Tracheal epithelial cell (primary cell): ENCODE data around the gene MCOLN1. TPM values are rescaled to one million over a fixed set of nuclear protein-coding genes. Genes with fewer than 3 reads are reported as not detected.

Experiments
- total RNA-seq: library from RNA; depleted of rRNA; stranded (reverse); fragments of >200 nt; gene quantifications from 2 replicates; pipeline ENCODE4 v1.2.1, GENCODE V29; 2014

MCOLN1 gene
- total RNA-seq: 1.9 and 5.3 TPM in 2 replicates

DNA sequence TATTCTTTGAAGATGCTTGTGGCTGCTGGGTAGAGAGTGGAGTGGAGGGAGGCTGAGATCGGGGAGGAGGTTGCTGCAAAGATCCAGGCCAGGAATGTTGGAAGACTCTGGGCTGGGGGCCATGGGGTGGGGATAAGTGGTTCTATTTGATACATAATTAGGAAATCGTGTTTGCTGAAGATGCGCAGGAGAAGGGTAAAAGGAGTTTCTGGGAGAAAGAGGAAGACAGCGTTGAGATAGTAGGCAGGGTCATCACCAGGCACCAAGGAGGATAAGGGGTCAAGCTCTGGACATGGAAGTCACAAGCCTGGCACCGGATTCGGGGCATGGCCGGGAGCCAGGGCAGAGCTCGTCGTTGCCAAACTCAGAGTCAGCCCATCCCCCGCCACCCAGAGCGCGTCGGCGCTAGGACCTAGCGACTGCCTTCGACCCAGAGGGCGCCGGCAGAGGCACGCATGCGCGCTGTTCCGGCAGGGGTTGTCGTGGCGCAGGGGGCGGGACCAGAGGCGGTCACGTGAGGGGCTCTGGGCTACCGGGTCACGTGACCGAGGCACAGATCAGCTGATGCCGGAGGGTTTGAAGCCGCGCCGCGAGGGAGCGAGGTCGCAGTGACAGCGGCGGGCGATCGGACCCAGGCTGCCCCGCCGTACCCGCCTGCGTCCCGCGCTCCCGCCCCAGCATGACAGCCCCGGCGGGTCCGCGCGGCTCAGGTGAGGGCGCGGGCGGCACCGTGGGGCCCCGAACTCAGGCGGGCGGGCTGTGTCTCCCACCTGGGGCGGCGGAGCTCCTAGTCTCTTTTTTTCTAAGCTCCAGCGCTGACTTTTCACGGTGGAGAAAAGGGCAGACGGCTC is at the start of gene MCOLN1:
Gene MCOLN1, plus strand, starts transcription at position 553 of the 851 bp plus-strand sequence. Its CDS starts 127 bp downstream, at position 680.

GRCh38 chr19:7488736-7489353 is 33.6 kb upstream of the MCOLN1 start, which contains the start of gene PEX11G:
PEX11G (minus strand) TSS chr19:7489035; CDS start chr19:7489010, 25 bp downstream.

GRCh38 chr19:7515645-7516151 is 6.7 kb upstream of the MCOLN1 start, which contains the start of gene ZNF358:
ZNF358 (plus strand) TSS chr19:7516103; CDS start chr19:7519243, 3,140 bp downstream.

DNA sequence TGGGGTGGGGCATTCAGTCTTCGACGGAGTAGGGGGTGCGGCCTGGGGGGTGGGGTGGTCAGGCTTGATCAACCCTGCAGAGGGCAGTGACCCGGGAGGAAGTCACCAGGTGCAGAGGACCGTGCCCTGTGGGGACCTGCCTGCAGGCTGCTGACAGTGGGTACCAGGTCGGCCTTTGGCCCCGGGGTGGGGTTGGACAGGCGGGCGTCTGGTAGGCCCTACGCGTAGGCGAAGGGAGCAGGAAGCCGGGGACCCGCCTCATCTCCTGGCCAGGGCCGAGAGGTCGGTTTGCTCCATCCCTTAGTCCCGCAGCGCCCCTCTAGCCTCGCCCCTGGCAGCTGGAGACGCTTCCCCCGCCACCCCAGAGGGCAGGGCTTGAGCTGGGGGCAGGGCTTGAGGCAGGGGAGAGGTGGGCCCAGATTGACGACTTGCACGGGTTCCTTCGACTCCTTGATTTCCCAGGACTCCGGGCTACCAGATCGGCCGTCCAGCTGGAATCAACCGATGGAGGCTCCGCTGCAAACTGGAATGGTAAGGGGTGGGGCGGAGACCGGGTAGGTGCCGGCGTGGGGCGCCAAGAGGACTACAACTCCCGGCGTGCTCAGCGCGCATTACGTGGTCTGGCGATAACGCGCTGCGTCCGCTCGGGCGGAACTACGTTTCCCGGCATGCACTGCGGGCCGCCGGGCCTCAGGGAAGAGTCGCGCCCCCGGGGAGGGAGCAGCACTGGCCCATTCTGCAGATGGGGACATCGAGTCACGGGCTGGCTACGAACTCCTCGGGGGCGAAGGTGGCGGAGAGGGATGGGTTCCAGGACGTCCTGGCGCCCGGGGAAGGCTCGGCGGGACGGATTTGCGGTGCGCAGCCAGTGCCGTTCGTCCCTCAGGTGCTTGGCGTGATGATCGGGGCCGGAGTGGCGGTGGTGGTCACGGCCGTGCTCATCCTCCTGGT is 12.9 kb downstream of the MCOLN1 start, which contains the start of gene PNPLA6:
Gene PNPLA6, plus strand, starts transcription at position 671 of the 951 bp plus-strand sequence. Its CDS starts 72 bp downstream, at position 743.

Other genes starting within 250 kb of the MCOLN1 start
- 6.7 and 11.5 TPM in 2 replicates for gene INSR, start 228.2 kb upstream of the MCOLN1 start, total RNA-seq
- gene ARHGEF18, start 173.7 kb upstream of the MCOLN1 start, total RNA-seq: 86.5 and 87.0 TPM in 2 replicates
- 2.4 and 2.6 TPM in 2 replicates for gene PEX11G, start 33.6 kb upstream of the MCOLN1 start, total RNA-seq
- 9.8 and 17.8 TPM in 2 replicates for gene ZNF358, start 6.5 kb upstream of the MCOLN1 start, total RNA-seq
- gene PNPLA6, start 13.1 kb downstream of the MCOLN1 start, total RNA-seq: 63.5 and 87.2 TPM in 2 replicates
- gene CAMSAP3, start 73.2 kb downstream of the MCOLN1 start, total RNA-seq: 3.8 and 12.3 TPM in 2 replicates
- 22.4 and 31.8 TPM in 2 replicates for gene XAB2, start 106.9 kb downstream of the MCOLN1 start, total RNA-seq
- gene PET100, start 107.2 kb downstream of the MCOLN1 start, total RNA-seq: 6.0 and 8.0 TPM in 2 replicates
- not detected in 2 replicates for gene PCP2, start 111.1 kb downstream of the MCOLN1 start, total RNA-seq
- gene STXBP2, start 114.5 kb downstream of the MCOLN1 start, total RNA-seq: 47.5 and 57.6 TPM in 2 replicates
- gene RETN, start 146.4 kb downstream of the MCOLN1 start, total RNA-seq: not detected in 2 replicates
- gene MCEMP1, start 154.5 kb downstream of the MCOLN1 start, total RNA-seq: not detected in 2 replicates
- gene TRAPPC5, start 158.2 kb downstream of the MCOLN1 start, total RNA-seq: 74.0 and 75.9 TPM in 2 replicates
- gene FCER2, start 179.5 kb downstream of the MCOLN1 start, total RNA-seq: not detected in 2 replicates
- gene CLEC4G, start 209.5 kb downstream of the MCOLN1 start, total RNA-seq: not detected in 2 replicates
- gene CD209, start 224.9 kb downstream of the MCOLN1 start, total RNA-seq: not detected in 2 replicates
- not detected in 2 replicates for gene CLEC4M, start 240.6 kb downstream of the MCOLN1 start, total RNA-seq